Measurements from ENCODE around the gene ARPC1A.
A peak's percentile ranks its signal among the peaks of the same experiment; 100 is the strongest.

The ARPC1A gene

DNA sequence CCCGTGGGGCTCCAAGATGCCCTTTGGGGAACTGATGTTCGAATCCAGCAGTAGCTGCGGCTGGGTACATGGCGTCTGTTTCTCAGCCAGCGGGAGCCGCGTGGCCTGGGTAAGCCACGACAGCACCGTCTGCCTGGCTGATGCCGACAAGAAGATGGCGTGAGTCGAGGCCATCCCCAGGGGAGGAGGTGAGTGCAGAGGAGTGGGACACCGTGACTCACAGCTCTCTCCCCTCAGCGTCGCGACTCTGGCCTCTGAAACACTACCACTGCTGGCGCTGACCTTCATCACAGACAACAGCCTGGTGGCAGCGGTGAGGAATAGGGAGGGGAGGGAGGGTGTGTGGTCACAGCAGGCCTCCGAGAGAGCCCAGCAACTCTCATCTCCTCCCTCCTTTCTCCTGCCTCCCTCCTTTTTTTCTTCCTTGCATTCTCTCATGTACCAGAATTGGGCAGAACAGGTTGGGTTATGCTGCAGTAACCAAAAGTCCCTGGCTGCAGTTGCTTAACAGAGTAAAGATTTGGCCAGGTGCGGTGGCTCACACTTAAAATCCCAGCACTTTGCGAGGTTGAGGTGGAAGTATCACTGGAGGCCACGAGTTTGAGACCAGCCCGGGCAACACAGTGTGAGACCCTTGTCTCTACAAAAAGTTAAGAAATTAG, 65.4 kb downstream of the ARPC1A start:
- no peak for DNase-seq

GRCh38 chr7:99392046-99392445, 66.3 kb downstream of the ARPC1A start:
- DNase-seq = no peak

GRCh38 chr7:99392659-99393354, 67.1 kb downstream of the ARPC1A start:
- DNase-seq = peak; percentile 85

DNA sequence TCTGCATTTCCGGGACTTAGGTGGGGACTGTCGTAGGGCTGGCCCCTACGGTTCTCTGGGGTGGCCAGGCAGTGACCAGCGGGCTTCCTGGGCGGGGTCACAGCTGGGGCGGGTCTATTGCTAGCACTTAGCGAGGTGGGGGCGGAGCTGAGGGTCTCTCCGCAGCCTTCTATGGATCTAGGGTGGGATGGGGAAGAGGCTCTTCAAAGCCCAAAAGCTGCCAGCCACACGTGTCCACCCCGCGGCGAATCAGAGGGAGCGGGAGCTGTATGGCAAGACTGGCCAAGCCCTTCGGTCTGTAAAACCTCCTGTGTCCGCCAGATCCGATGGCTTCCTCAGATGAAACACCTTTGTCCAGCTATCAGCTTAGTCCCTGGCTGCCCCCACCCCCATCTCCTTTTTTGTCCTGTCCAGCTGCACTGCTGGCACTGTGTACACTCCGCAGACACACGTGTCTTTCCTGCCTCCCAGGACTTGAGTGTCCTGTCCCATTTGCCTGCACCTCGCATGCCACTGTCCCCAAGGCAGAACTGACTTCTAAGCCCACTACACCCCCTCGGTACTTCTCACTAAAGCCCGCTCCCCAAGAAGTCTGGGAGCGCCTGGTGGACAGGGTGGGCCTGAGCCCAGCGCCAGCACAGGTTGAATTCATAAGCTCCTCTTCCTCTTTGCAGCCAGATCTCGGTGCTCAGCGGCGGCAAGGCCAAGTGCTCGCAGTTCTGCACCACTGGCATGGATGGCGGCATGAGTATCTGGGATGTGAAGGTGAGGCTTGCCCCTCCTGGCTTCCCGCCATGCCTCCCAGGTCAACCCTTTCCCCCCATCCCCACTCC, 67.9 kb downstream of the ARPC1A start:
- no peak for DNase-seq

GRCh38 chr7:99394188-99394502, 68.4 kb downstream of the ARPC1A start:
- DNase-seq = no peak

DNA sequence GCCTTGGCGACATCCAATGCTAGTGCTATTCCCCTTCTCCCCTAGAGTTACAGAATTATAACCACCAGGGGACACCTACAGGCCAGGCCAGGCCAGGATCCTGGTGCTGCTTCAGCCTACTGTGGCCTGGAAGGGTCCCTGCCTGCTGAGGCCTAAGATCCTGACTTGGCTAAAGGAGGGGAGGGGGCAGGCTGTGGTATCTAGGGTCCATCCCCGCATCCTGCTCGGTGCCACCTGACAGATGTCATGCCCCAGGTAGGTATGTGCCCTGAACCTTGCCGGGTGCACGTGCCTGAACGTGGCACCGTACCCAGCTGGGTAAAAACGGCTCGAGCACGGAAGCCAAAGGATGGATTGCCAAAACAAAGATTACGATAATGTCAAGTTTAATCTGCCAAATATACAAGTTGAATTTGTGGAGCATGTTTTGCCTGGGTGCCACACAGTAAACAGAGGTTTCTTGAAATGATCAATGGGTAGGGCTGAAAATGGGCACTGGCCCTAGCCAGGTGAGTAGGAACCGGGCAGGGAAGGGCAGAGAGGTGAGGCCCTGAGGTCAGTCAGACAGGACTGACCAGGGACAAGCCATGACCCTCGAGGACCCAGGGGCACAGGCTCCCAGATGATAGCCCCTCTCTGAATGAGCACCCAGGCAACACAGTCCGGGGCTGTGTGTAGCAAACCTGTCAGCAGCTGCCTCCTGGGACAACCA, 70.1 kb downstream of the ARPC1A start:
- no peak for DNase-seq

GRCh38 chr7:99396418-99397296, 71.0 kb downstream of the ARPC1A start:
- no peak for DNase-seq

- no peak for DNase-seq
Observed at GRCh38 chr7:99397297-99397983, 71.7 kb downstream of the ARPC1A start.

GRCh38 chr7:99398891-99399445, 73.3 kb downstream of the ARPC1A start:
- no peak for DNase-seq

DNA sequence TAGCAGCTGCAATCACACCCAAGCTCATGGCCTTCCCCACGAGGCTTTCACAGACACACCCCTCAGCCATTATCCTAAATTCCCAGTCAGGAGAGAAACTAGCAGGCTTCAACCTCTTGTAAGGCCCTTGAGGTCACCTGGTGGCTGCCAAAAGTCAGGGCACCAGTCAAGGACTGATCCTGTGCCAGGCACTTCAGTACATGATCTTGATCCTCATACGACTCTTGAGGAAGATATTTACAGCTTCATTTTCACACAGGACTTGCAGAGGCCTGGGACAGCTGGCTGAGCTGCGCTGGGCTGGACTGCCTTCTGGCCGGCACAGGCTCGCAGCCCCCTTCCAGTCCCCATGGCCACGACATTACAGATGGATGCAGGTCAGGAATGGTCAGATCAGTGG, 73.9 kb downstream of the ARPC1A start:
- no peak for DNase-seq

GRCh38 chr7:99402854-99403253, 77.2 kb downstream of the ARPC1A start:
- DNase-seq = no peak

DNA sequence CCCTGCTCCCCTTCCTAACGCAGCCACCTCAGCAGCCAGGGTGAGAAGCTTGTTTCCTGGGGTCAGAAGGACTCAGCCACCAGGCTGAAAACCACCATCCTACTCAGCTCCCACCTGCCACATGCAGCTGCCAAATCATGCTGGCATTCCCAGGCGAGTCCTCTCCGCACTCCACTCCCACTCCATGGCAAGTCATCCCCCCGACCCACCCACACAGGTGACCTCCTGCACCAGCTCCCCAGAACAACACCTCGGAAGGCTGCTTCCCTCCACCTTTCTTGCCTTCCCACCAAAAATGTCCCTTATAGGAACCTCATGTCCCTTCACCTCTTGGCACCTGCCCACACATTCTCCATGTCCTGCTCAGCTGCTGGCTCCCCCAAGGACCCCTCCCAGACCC, 78.1 kb downstream of the ARPC1A start:
- no peak for DNase-seq

- DNase-seq = no peak
Observed at GRCh38 chr7:99404235-99404976, 78.7 kb downstream of the ARPC1A start.

GRCh38 chr7:99404977-99405320, 79.3 kb downstream of the ARPC1A start:
- no peak for DNase-seq

- no peak for DNase-seq
Observed at GRCh38 chr7:99406557-99406956, 80.9 kb downstream of the ARPC1A start.

GRCh38 chr7:99407872-99408378, 82.2 kb downstream of the ARPC1A start:
- DNase-seq = no peak

DNA sequence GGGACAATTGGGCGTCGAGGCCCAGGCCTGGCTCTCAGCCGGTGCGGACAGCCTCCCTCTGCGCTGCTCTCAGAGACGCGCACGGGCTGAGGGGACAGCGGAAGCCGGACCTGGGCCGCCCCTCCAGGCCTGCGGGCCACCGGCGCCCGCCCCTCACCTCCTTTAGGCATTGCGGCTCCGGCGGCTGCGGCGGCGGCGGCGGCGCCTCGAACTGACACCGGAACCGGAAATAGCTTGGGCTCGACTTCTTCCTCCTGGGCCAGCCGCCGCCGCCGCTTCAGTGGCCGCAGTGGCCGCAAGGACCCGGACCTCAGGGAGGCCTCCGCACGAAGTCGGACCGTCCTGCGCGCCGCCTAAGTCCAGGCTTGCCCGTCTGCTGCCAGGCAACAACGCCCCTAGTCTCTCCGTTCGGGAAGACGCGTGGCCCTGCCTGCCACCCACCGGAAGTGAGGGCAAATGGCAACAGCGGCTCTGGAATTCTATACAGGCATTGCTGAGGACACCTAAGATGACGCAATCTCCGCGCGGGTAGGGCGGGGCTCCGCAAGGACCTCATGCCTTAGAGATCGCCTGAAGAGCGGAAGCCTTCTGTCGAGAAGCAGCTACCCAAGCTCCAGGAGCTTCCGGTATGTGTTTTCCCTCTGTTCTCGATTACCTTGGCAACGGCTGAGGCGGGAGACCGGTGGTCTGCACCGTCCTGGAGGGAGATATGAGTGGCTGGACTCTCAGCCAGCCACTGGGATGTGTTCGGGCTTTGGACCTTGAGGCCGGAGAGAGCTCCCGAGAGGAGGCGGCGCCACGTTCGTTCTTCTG, 82.9 kb downstream of the ARPC1A start, which contains the start of the genes BUD31 and PDAP1:
Gene BUD31, plus strand, starts transcription at position 591 of the 813 bp plus-strand sequence. CDS start 2,124 bp downstream, outside the sequence.
Gene PDAP1, minus strand, starts transcription at position 219 of the 813 bp plus-strand sequence. Its CDS starts 49 bp downstream, at position 170.
- DNase-seq = peak; percentile 97

GRCh38 chr7:99409192-99409572, 83.5 kb downstream of the ARPC1A start:
- no peak for DNase-seq

GRCh38 chr7:99409806-99410205, 84.1 kb downstream of the ARPC1A start:
- DNase-seq = no peak

Data from CD4-positive, alpha-beta T cell treated with Interleukin-4 for 4 hours (primary cell).